NOMO-1 treated with dmso at 0.1 percent for 144 hours (cell line): ENCODE results near the gene NPM1.
A peak's percentile ranks its signal among the peaks of the same experiment; 100 is the strongest.

Experiments
- DNase-seq: peaks from one replicate; lab custom pipeline; 2025; ENCODE audit not compliant: unreplicated experiment; lab: John Stamatoyannopoulos, UW

The NPM1 gene

GRCh38 chr5:171447226-171447625 lies 59.6 kb downstream of the NPM1 start:
- no peak for DNase-seq

GRCh38 chr5:171449426-171449825 lies 61.8 kb downstream of the NPM1 start:
- DNase-seq = no peak

GRCh38 chr5:171450423-171451331 lies 63.0 kb downstream of the NPM1 start:
- peak; percentile 12 for DNase-seq

DNA sequence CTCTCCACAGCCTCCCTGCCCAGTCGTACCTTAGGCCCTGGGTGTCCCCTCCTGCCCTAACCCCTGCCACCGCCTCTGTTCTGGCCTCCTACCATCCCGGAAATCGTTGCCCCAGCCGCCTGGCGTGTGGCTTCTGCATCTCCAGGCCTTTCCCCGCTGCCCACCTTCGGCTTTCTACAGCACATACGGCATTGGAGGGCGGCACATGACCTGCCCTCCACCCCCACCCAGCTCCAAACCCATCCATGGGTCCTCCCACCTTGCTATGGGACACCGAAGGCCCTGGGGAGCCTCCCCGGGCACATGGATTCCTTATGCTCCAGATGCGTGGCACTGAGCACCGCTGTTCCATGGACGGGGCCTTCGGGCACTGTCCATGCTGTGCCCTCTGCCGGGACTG lies 63.8 kb downstream of the NPM1 start:
- DNase-seq = no peak

GRCh38 chr5:171453056-171453725 lies 65.5 kb downstream of the NPM1 start:
- no peak for DNase-seq

GRCh38 chr5:171453988-171454387 lies 66.3 kb downstream of the NPM1 start:
- DNase-seq = no peak

- no peak for DNase-seq
Measured at GRCh38 chr5:171454549-171454948, 66.9 kb downstream of the NPM1 start.

DNA sequence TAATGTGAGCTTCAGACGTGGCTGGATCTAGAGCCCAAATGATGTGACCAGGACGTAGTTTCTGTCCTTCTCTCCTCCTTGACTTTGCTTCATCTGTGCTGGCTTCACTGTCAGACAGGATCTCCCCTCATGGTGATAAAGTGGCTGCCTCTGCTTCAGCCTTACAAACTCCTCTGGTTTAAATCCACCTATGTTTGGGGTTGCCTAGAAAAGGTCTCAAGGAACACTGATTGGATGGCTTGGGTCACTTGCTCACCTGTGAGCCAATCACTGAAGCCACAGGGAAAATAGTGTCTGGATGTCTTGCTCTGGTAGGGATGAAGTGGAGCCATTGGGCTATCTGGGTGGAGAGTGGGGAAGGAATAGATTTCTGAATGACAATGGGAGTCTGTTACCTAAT lies 67.9 kb downstream of the NPM1 start:
- DNase-seq = no peak

GRCh38 chr5:171457208-171457981 lies 69.7 kb downstream of the NPM1 start:
- no peak for DNase-seq

GRCh38 chr5:171459839-171460238 lies 72.2 kb downstream of the NPM1 start:
- DNase-seq = no peak
